ENCODE results near the gene GPR151. TPM values are rescaled to one million over a fixed set of nuclear protein-coding genes. Genes with fewer than 3 reads are reported as not detected.
A peak's percentile ranks its signal among the peaks of the same experiment; 100 is the strongest.

The GPR151 gene
- total RNA-seq, 1 donor from 2014 or later: not detected

DNA sequence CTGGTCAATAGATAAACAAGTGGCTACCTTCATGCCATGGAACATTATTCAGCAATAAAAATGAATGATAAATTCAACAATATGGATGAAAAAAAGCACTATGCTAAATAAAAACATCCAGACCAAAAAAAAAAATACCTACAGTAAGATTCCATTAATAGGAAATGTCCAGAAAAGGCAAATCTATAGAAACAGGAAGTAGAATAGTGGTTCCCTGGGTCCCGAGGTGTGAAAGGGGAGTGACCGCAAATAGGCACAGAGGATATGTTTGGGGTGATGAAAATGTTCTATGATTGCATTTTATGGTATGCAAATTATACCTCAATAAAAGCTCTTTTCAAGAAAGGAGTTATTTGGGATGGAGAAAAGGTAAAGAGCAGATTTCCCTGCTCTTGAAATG is 3.6 kb upstream of the GPR151 start:
- no peak for ATAC-seq

DNA sequence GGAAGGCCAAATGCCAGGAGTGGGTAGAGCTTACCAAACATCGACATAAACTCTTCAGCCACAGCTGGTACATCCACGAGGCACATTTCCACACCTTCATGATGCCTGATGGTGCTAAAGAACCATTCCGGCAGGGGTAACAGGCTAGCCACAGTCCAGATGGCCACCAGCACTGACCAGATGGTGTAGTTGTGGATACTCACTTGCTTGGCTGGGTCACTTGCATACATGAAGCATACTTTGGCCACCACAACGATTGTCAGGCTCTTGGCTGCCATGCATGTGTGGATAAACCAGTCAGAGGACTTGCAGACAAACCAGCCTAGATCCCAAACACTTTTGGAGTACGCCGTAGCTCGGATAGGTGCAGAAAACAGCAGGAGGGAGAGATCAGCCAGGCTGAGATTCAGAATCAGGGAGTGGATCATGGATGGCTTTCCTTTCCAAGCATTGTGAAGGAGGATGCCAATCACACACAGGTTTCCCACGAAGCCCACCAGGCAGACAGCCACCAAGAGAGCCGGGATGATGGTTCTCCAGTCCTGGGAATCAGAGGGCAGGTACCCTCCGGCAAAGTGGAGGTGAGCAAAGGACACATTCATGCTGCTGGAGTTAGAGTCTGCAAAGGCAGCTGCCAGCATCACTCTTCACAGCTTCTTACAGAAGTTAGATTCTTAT is 378 bp downstream of the GPR151 start:
- ATAC-seq: no peak

DNA sequence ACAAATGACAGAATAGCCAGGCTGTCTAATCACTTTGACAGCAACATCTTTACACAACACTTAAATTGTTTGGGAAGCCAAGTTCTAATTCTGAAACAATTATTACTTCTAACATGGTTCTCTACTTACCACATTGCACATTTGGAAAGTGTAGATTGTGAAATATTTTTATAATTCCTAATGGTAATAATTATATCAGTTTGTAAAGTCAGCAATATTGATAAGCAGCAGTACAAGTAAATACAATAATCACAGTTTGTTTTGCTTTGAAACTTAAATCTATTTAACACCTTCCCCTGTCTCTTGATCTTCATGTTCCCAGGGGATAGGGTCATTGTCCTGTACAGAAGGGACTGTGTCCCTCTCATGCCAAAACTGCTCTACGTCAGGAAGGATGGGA is 1.4 kb downstream of the GPR151 start:
- ATAC-seq: no peak

- ATAC-seq: no peak
Observed at GRCh38 chr5:146513462-146513861, 2.5 kb downstream of the GPR151 start.

- ATAC-seq: no peak
Observed at GRCh38 chr5:146510559-146511125, 5.3 kb downstream of the GPR151 start.

DNA sequence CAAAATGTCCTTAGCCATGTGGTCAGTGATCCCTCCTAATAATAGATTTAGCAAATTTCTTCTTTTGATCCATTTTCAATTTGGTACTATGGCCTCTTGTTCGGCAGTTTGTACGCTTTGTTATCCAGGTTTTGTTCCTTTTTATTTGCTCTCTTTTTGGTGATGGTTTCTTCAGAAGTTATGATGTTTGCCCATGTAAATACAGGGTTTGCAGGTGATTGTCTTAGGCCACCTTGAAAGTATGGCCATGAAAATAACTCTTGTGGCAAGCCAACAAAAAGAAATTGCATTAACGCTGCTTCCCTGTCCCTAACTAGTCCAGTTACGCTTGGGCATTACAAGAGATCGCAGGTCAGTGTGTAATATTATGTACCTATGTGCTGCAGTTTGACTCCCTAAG is 8.6 kb downstream of the GPR151 start:
- ATAC-seq: no peak

- no peak for ATAC-seq
Observed at GRCh38 chr5:146499680-146500079, 16.3 kb downstream of the GPR151 start.

- ATAC-seq: no peak
Observed at GRCh38 chr5:146494656-146495055, 21.3 kb downstream of the GPR151 start.

GRCh38 chr5:146490089-146490843 is 25.7 kb downstream of the GPR151 start:
- no peak for ATAC-seq

DNA sequence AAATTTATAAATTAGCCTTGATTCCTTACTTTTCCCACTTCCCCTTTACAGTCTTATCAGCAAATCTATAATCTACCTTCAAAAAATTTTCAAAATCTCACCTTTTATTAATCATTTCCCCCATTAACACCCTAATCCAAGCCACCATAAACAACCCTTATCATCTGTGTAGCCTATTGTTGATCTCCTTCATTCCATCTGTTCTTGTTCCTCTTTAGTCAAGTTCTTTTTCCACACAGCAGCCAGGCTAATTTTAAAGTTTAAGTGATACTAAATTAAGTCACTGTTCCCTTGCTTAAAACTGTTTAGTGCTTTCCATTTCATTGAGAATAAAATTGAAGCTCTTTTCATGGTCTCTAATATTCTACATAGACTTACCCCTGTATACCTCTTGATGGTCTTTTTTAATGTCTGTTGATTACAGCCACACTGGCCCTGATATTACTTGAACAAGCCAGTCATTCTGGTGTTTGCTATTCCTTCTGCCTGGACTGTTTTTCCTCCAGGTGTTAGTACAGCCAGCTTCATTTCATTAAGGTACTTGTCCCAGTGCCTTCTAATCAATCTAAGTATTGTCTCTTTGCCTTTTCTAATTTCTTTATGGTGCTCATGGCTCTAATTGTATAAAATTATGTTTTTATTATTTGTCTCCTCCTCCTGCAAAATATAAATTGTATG is 31.1 kb downstream of the GPR151 start:
- no peak for ATAC-seq

GRCh38 chr5:146482775-146483174 is 33.2 kb downstream of the GPR151 start:
- no peak for ATAC-seq

DNA sequence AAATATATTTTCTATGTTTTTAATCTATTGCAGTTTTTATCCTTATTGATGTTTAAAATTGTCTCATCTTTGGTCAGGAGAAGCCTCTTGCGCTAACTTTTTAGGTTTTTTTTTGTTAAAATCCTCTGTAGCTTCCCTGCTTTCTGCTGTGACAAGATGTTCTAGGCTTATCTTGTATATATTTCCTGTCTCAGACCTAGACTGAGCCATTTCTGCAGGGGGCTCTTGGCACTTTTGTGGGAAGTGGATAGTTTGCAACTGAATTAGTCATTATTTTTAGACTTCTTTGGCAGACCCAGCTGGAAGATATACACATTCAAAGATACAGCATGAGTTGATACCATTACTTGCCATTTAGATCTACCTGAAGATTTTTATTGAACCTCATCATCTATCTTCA is 40.1 kb downstream of the GPR151 start:
- no peak for ATAC-seq

DNA sequence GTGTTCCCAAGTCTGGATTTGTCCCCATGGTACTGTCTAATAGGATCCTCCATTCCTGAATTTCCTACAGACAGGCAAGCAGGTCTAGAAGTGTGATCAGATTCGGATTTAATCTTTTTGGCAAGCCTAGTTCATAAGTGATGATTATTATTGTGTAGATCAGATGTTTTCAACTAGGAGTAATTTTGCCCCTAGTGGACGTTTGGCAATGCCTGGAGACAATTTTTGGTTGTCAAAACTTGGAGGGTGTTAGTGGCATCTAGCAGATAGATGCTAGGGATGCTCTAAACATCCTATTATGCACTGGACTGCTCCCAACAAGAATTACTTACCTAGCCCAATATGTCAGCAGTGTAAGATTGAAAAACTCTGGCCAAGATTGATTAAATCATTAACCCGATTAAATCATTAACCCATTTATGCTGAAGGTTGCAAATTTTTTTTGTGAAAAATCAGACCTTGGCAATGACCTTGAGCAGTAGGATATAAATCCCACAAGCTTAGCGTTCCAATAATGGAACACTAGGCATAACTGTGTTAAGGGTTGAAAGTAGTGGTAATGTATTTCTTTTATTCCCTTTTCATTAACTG is 40.7 kb downstream of the GPR151 start:
- no peak for ATAC-seq

- no peak for ATAC-seq
Observed at GRCh38 chr5:146474065-146474464, 41.9 kb downstream of the GPR151 start.

DNA sequence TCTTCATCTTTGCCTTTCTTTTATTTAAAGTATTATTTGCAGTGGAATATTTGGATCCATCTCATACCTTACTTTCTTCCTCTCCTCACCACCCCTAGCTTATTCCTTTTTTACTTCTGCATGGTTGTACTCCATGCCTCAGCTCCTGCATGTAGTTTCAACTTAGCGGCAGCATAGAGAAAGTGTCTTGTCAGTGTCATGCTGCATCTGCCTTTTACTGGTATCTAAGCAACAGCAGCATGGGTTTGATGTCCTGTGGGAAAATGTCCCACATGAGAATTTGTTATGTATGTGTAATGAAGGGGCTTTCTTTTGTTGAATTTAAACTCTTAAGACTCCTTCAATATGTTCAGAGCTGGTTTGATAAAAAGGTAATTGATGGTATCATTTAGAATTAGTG is 48.2 kb downstream of the GPR151 start:
- no peak for ATAC-seq

DNA sequence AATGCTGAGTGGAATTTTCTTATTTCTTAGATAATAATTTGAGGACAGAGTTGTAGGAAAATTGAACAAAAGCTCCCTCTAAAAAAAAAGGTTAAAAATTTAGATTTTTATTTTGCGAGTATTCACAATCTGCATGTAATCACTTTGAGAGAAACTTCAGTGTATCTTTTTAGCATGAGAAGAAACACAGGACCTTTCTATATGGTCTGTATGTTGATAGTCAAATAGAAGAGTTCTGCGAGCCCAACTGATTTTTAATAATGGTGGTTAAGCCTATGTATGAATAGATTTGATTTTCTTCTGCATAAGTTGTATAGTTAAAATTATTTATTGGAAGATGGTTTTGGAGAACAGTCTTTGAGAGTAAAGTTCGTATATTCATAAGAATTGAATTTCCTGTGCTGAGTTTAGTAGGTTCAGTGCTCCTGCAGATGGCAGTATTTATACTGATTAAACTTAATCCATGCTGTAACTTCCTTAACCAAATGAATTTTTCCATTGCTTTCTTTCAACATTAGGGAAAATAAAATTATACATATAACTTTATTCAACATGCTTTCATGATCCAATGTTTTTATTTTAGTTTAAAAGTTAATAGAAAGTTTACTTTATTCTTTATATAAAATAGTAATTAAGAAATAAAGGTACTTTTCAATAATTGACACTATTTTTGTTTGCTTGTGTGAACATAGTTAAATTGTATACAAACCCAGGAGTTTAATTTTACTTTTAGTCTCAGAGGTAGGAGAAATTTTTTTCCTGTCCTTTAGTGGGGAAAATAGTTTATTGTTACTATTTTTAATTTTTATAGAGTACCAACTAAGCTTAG is 49.3 kb downstream of the GPR151 start:
- no peak for ATAC-seq

- peak; percentile 38 for ATAC-seq
Observed at GRCh38 chr5:146463446-146463845, 52.5 kb downstream of the GPR151 start.

Other genes with a start within 250 kb of the GPR151 start
- gene POU4F3, start 177.4 kb downstream of the GPR151 start, total RNA-seq: not detected
- gene TCERG1, start 68.9 kb downstream of the GPR151 start, total RNA-seq: 32.6 TPM

Measured in esophagus mucosa (tissue), 1 donor.